PC-3 (cell line): ENCODE data around the gene TNRC6C. TPM values are rescaled to one million over a fixed set of nuclear protein-coding genes. Genes with fewer than 3 reads are reported as not detected.

Source experiments
- ATAC-seq: fragments of 200-7000 bp; cut with Tn5 transposase; 2 replicates; pipeline ENCODE4 v1.9.1; 2020; ENCODE audit warnings: mild to moderate bottlenecking, moderate library complexity
- BruUV-seq: library from RNA; stranded (reverse); fragments of 400-500 nt; replicated peaks from 2 replicates; lab custom pipeline; 2021; lab: Mats Ljungman, UMichigan
- CTCF ChIA-PET: fragments of 300-600 bp; sonication (Branson Sonifier 250); formaldehyde crosslinking; loops from one replicate; lab custom pipeline; 2022; ENCODE audit warnings: antibody characterized with exemption; lab: Charles Lee
- POLR2A ChIA-PET: fragments of 300-600 bp; sonication (Branson Sonifier 250); formaldehyde crosslinking; loops from one replicate; lab custom pipeline; 2022; ENCODE audit warnings: antibody characterized with exemption; ENCODE audit not compliant: unreplicated experiment; lab: Charles Lee
- DNase-seq: peaks from one replicate; pipeline ENCODE4 v3.0.0-alpha.2; 2015
- H2AFZ ChIP-seq: fragments of 300-600 bp; sonication (generic); 2 replicates; pipeline ENCODE4 v1.6.0; 2016; ENCODE audit warnings: antibody characterized with exemption, low read length
- H3F3A ChIP-seq: fragments of 300-600 bp; sonication (generic); one replicate; pipeline ENCODE4 v1.6.0; 2017; ENCODE audit warnings: antibody characterized with exemption, low read length, control low read depth, mild to moderate bottlenecking; ENCODE audit not compliant: unreplicated experiment
- H3K27ac ChIP-seq: fragments of 300-600 bp; sonication (generic); 2 replicates; pipeline ENCODE4 v1.5.1; 2016; ENCODE audit warnings: mild to moderate bottlenecking, low read length
- H3K27me3 ChIP-seq: fragments of 300-600 bp; sonication (generic); 2 replicates; pipeline ENCODE4 v1.6.1; 2016; ENCODE audit warnings: low read length, mixed read lengths
- H3K36me3 ChIP-seq: fragments of 300-600 bp; sonication (generic); 2 replicates; pipeline ENCODE4 v1.6.1; 2016; ENCODE audit warnings: low read depth, mixed run types, low read length, mixed read lengths
- H3K4me1 ChIP-seq: fragments of 300-600 bp; sonication (generic); 2 replicates; pipeline ENCODE4 v1.5.1; 2016; ENCODE audit warnings: low read length; ENCODE audit not compliant: insufficient read depth
- H3K4me2 ChIP-seq: fragments of 300-600 bp; sonication (generic); 2 replicates; pipeline ENCODE4 v1.6.0; 2016; ENCODE audit warnings: low read length
- H3K4me3 ChIP-seq: fragments of 300-600 bp; sonication (generic); 2 replicates; pipeline ENCODE4 v1.5.1; 2016; ENCODE audit warnings: mild to moderate bottlenecking, low read length, mixed read lengths
- H3K79me2 ChIP-seq: fragments of 300-600 bp; sonication (generic); 2 replicates; pipeline ENCODE4 v1.6.1; 2017; ENCODE audit warnings: low read length, mixed read lengths
- H3K9ac ChIP-seq: fragments of 300-600 bp; sonication (generic); 2 replicates; pipeline ENCODE4 v1.6.0; 2016; ENCODE audit warnings: mild to moderate bottlenecking, low read length
- H3K9me2 ChIP-seq: fragments of 300-600 bp; sonication (generic); replicated peaks from 2 replicates; pipeline ENCODE4 v1.6.1; 2016; ENCODE audit warnings: mixed run types, low read length, mixed read lengths
- H3K9me3 ChIP-seq: fragments of 300-600 bp; sonication (generic); 2 replicates; pipeline ENCODE4 v1.6.1; 2016; ENCODE audit warnings: low read length, mixed read lengths
- H4K20me1 ChIP-seq: fragments of 300-600 bp; sonication (generic); 2 replicates; pipeline ENCODE4 v1.6.1; 2016; ENCODE audit warnings: low read length, mixed read lengths
- CTCF ChIP-seq: fragments of 300-600 bp; sonication (generic); conservative IDR thresholded peaks from 2 replicates; pipeline ENCODE4 v1.5.1; 2017; ENCODE audit warnings: antibody characterized with exemption, low read depth, mild to moderate bottlenecking, low read length
- EZH2 ChIP-seq: fragments of 300-600 bp; sonication (generic); IDR thresholded peaks from one replicate; pipeline ENCODE4 v1.6.1; 2017; ENCODE audit warnings: antibody characterized with exemption, mild to moderate bottlenecking, low read length; ENCODE audit not compliant: unreplicated experiment
- EZH2phosphoT487 ChIP-seq: fragments of 300-600 bp; sonication (generic); IDR thresholded peaks from 2 replicates; pipeline ENCODE4 v1.6.1; 2018; ENCODE audit warnings: mild to moderate bottlenecking, antibody characterized with exemption, low read length, borderline replicate concordance
- intact Hi-C: fragments of 100-400 bp; cut with micrococcal nuclease; formaldehyde crosslinking; loops from 2 replicates; pipeline ENCODE4 v1.9.0; 2023
- total RNA-seq: library from RNA; depleted of rRNA; stranded (reverse); fragments of >200 nt; gene quantifications from 2 replicates; pipeline ENCODE4 v1.2.3, GENCODE V29; 2014

Gene TNRC6C
- total RNA-seq, 1 experiment from 2014 or later, result 5.3 TPM

- peak overlapping the region; percentile 99 for H3K4me2 ChIP-seq
- peak overlapping the region; percentile 83 for H3K9ac ChIP-seq
- DNase-seq (peak; percentile 24), ATAC-seq (peak; percentile 13)
- peak overlapping the region; percentile 79 for H3K27ac ChIP-seq
- ChIA-PET CTCF (interaction anchor here (0.7 to 1.6 kb wide), 3 partner anchors 13 to 124 kb away, joined by 3 to 4 read pairs (median 3); no protein-coding TSS in a partner anchor), POLR2A (no interaction called here)
- H3K4me3 ChIP-seq, result peak overlapping the region; percentile 95
- no peaks in the 10 kb centered on the region for H3K9me3 ChIP-seq
- no peaks in the 10 kb centered on the region for H3F3A ChIP-seq
- H3K9me2 ChIP-seq, result no peaks in the 10 kb centered on the region
- no peaks in the 10 kb centered on the region for H4K20me1 ChIP-seq
- H3K27me3 ChIP-seq, result no peaks in the 10 kb centered on the region
- peaks cover 15% of the 10 kb centered on the region; the same call in 1 of the 2 replicates for H3K36me3 ChIP-seq
- BruUV-seq, result no TSS peak
- H3K4me1 ChIP-seq, result peaks cover 22% of the 10 kb centered on the region
- H2AFZ ChIP-seq, result peak overlapping the region; percentile 79
- intact Hi-C loops, result no loop called here
- H3K79me2 ChIP-seq, result peaks cover 23% of the 10 kb centered on the region
- TF ChIP-seq EZH2 (no peak), EZH2phosphoT487 (no peak), CTCF (no peak)
These were observed 168.9 kb downstream of the TNRC6C start for GRCh38 chr17:78127239-78127887.

- BruUV-seq, result TSS peak; percentile 63
- H3K27ac ChIP-seq, result peak overlapping the region; percentile 79
- H3K4me3 ChIP-seq, result peak overlapping the region; percentile 95
- H3K9ac ChIP-seq, result peak overlapping the region; percentile 83
- no peaks in the 10 kb centered on the region for H3K27me3 ChIP-seq
- ChIA-PET POLR2A (interaction anchor here (0.5 to 1.4 kb wide), 3 partner anchors 12 to 42 kb away, joined by 5 to 27 read pairs (median 16); no protein-coding TSS in a partner anchor), CTCF (interaction anchor here (0.6 to 1.6 kb wide), 4 partner anchors 12 to 123 kb away, joined by 3 to 4 read pairs (median 4); no protein-coding TSS in a partner anchor)
- ATAC-seq, result peak; percentile 45
- intact Hi-C loops, result loop anchor here (1.0 to 2.0 kb wide), 2 partner anchors 40 to 59 kb away; partner anchors contain the start of genes AFMID, SYNGR2 and TK1
- no peaks in the 10 kb centered on the region for H3K9me2 ChIP-seq
- TF ChIP-seq EZH2phosphoT487, result no peak
- TF ChIP-seq CTCF, result no peak
- TF ChIP-seq EZH2, result no peak
- H3K79me2 ChIP-seq, result peaks cover 23% of the 10 kb centered on the region
- no peaks in the 10 kb centered on the region for H3K9me3 ChIP-seq
- H3K4me2 ChIP-seq, result peak overlapping the region; percentile 99
- peak overlapping the region; percentile 79 for H2AFZ ChIP-seq
- peaks cover 13% of the 10 kb centered on the region; the same call in 1 of the 2 replicates for H3K36me3 ChIP-seq
- peak; percentile 57 for DNase-seq
- peaks cover 27% of the 10 kb centered on the region for H3K4me1 ChIP-seq
- no peaks in the 10 kb centered on the region for H4K20me1 ChIP-seq
- H3F3A ChIP-seq, result no peaks in the 10 kb centered on the region
These were observed 169.5 kb downstream of the TNRC6C start for GRCh38 chr17:78127888-78128550.
